ENCODE data around the gene LRP1B.

LRP1B gene

GRCh38 chr2:141260911-141261310, 869.9 kb downstream of the LRP1B start:
- H4K20me1 ChIP-seq (ENCODE audit: insufficient read depth, low read length), result no peaks in the 10 kb centered on the region
- no peak overlapping the region for H3K4me2 ChIP-seq (ENCODE audit: low read length)
- no peaks in the 10 kb centered on the region for H3F3A ChIP-seq (ENCODE audit: insufficient read depth, low read length)
- H3K9ac ChIP-seq (ENCODE audit: low read length), result no peak overlapping the region
- no peaks in the 10 kb centered on the region for H3K27me3 ChIP-seq (ENCODE audit: insufficient read depth, low read length)
- H3K9me2 ChIP-seq (ENCODE audit: low read depth, low read length), result no peaks in the 10 kb centered on the region
- no peaks in the 10 kb centered on the region for H3K4me1 ChIP-seq (ENCODE audit: insufficient read depth, low read length, severe bottlenecking)
- no peaks in the 10 kb centered on the region for H3K79me2 ChIP-seq (ENCODE audit: insufficient read depth, low read length)
- H3K4me3 ChIP-seq (ENCODE audit: low read depth, low read length, poor library complexity, severe bottlenecking), result no peak overlapping the region
- no peaks in the 10 kb centered on the region for H3K9me3 ChIP-seq (ENCODE audit: low read length)
- no peaks in the 10 kb centered on the region for H3K36me3 ChIP-seq (ENCODE audit: insufficient read depth, low read length)
- no peak for TF ChIP-seq EZH2 (IDR thresholded peaks at IDR 0.05; ENCODE audit: borderline replicate concordance, low read length)
- H2AFZ ChIP-seq (ENCODE audit: low read length), result no peak overlapping the region
- no peak overlapping the region for H3K27ac ChIP-seq (ENCODE audit: low read depth, low read length, poor library complexity, severe bottlenecking)

DNA sequence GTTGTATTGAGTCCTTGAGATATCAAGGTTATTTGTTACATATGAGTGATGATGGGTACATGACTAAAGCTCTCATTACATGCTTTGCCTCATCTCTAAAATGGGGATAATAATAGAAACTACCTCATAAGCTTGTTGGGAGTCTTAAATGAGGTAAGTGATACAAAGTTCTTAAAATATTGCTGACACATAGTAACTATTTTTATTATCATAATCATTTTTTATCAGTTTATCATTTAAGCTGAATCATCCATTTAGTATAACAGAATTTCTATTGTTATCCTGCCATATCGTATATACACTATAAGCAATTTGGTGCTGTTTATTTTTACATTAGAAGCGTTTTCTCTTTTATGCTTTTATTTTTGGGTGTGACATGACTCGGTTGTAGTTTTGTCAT, 871.1 kb downstream of the LRP1B start:
- Histone ChIP-seq H3F3A (ENCODE audit: insufficient read depth, low read length) (no peaks in the 10 kb centered on the region), H3K4me3 (ENCODE audit: low read depth, low read length, poor library complexity, severe bottlenecking) (no peak overlapping the region), H3K27ac (ENCODE audit: low read depth, low read length, poor library complexity, severe bottlenecking) (no peak overlapping the region), H3K27me3 (ENCODE audit: insufficient read depth, low read length) (no peaks in the 10 kb centered on the region), H3K9me2 (ENCODE audit: low read depth, low read length) (no peaks in the 10 kb centered on the region), H3K9me3 (ENCODE audit: low read length) (no peaks in the 10 kb centered on the region), H4K20me1 (ENCODE audit: insufficient read depth, low read length) (no peaks in the 10 kb centered on the region), H3K79me2 (ENCODE audit: insufficient read depth, low read length) (no peaks in the 10 kb centered on the region), H3K9ac (ENCODE audit: low read length) (no peak overlapping the region), H3K36me3 (ENCODE audit: insufficient read depth, low read length) (no peaks in the 10 kb centered on the region), H2AFZ (ENCODE audit: low read length) (no peak overlapping the region), H3K4me2 (ENCODE audit: low read length) (no peak overlapping the region), H3K4me1 (ENCODE audit: insufficient read depth, low read length, severe bottlenecking) (no peaks in the 10 kb centered on the region)
- TF ChIP-seq EZH2 (IDR thresholded peaks at IDR 0.05; ENCODE audit: borderline replicate concordance, low read length) (no peak), CTCF (IDR thresholded peaks at IDR 0.05; ENCODE audit: low read length) (no peak)

DNA sequence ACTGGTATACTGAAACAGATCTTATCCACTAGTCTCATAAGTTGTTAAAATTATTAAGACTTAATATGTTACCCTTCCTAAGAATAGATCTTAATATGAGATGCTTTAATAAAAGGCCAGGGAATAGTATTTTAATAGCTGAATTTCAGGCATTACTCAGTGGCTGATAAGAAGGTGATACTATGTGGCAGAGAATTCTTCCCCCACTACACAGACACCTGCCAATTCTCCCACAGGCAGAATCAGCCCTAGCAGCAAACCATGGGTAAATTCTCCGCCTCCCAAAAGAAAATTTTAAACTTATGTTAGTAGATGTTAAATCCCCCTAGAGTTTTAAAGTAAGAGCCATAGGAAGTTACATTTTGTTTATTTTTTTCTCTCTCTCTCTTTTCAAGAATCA, 888.8 kb downstream of the LRP1B start:
- H3K4me3 ChIP-seq (ENCODE audit: low read depth, low read length, poor library complexity, severe bottlenecking), result no peak overlapping the region
- H3F3A ChIP-seq (ENCODE audit: insufficient read depth, low read length), result no peaks in the 10 kb centered on the region
- H3K9me2 ChIP-seq (ENCODE audit: low read depth, low read length), result no peaks in the 10 kb centered on the region
- H3K27ac ChIP-seq (ENCODE audit: low read depth, low read length, poor library complexity, severe bottlenecking), result no peak overlapping the region
- H3K36me3 ChIP-seq (ENCODE audit: insufficient read depth, low read length), result no peaks in the 10 kb centered on the region
- H4K20me1 ChIP-seq (ENCODE audit: insufficient read depth, low read length), result no peaks in the 10 kb centered on the region
- H3K4me1 ChIP-seq (ENCODE audit: insufficient read depth, low read length, severe bottlenecking), result no peaks in the 10 kb centered on the region
- TF ChIP-seq CTCF (IDR thresholded peaks at IDR 0.05; ENCODE audit: low read length) (no peak), EZH2 (IDR thresholded peaks at IDR 0.05; ENCODE audit: borderline replicate concordance, low read length) (no peak)
- H3K4me2 ChIP-seq (ENCODE audit: low read length), result no peak overlapping the region
- H3K79me2 ChIP-seq (ENCODE audit: insufficient read depth, low read length), result no peaks in the 10 kb centered on the region
- no peaks in the 10 kb centered on the region for H3K9me3 ChIP-seq (ENCODE audit: low read length)
- no peak overlapping the region for H3K9ac ChIP-seq (ENCODE audit: low read length)
- no peaks in the 10 kb centered on the region for H3K27me3 ChIP-seq (ENCODE audit: insufficient read depth, low read length)
- H2AFZ ChIP-seq (ENCODE audit: low read length), result no peak overlapping the region

- Histone ChIP-seq H3K27me3 (ENCODE audit: insufficient read depth, low read length) (no peaks in the 10 kb centered on the region), H3K4me1 (ENCODE audit: insufficient read depth, low read length, severe bottlenecking) (no peaks in the 10 kb centered on the region), H3K9me2 (ENCODE audit: low read depth, low read length) (no peaks in the 10 kb centered on the region), H4K20me1 (ENCODE audit: insufficient read depth, low read length) (no peaks in the 10 kb centered on the region), H2AFZ (ENCODE audit: low read length) (no peak overlapping the region), H3K36me3 (ENCODE audit: insufficient read depth, low read length) (no peaks in the 10 kb centered on the region), H3K4me2 (ENCODE audit: low read length) (no peak overlapping the region), H3K4me3 (ENCODE audit: low read depth, low read length, poor library complexity, severe bottlenecking) (no peak overlapping the region), H3K9me3 (ENCODE audit: low read length) (no peaks in the 10 kb centered on the region), H3K79me2 (ENCODE audit: insufficient read depth, low read length) (no peaks in the 10 kb centered on the region), H3K27ac (ENCODE audit: low read depth, low read length, poor library complexity, severe bottlenecking) (no peak overlapping the region), H3K9ac (ENCODE audit: low read length) (no peak overlapping the region), H3F3A (ENCODE audit: insufficient read depth, low read length) (no peaks in the 10 kb centered on the region)
- no peak for TF ChIP-seq EZH2 (IDR thresholded peaks at IDR 0.05; ENCODE audit: borderline replicate concordance, low read length)
Observed at GRCh38 chr2:141226560-141226959, 904.3 kb downstream of the LRP1B start.
